Endothelial cell (in vitro differentiated cells): ENCODE data around the gene ALKBH6. TPM values are rescaled to one million over a fixed set of nuclear protein-coding genes. Genes with fewer than 3 reads are reported as not detected.

Experiments
- DNase-seq: peaks from one replicate; pipeline ENCODE4 v3.0.0; 2021; ENCODE audit warnings: low spot score
- H3K27ac Mint-ChIP-seq: one replicate; pipeline ENCODE4 v1.8.0; 2021; ENCODE audit warnings: mixed read lengths, inconsistent platforms; ENCODE audit not compliant: unreplicated experiment
- H3K27me3 Mint-ChIP-seq: one replicate; pipeline ENCODE4 v1.8.0; 2021; ENCODE audit warnings: mild to moderate bottlenecking, moderate library complexity, mixed read lengths, inconsistent platforms; ENCODE audit not compliant: unreplicated experiment
- H3K36me3 Mint-ChIP-seq: one replicate; pipeline ENCODE4 v1.8.0; 2021; ENCODE audit warnings: mild to moderate bottlenecking, low read depth, mixed read lengths, inconsistent platforms; ENCODE audit not compliant: unreplicated experiment
- H3K4me1 Mint-ChIP-seq: one replicate; pipeline ENCODE4 v1.8.0; 2021; ENCODE audit warnings: mild to moderate bottlenecking, mixed read lengths, inconsistent platforms; ENCODE audit not compliant: unreplicated experiment
- H3K4me3 Mint-ChIP-seq: one replicate; pipeline ENCODE4 v1.8.0; 2021; ENCODE audit warnings: mild to moderate bottlenecking, mixed read lengths, inconsistent platforms; ENCODE audit not compliant: unreplicated experiment
- H3K9me3 Mint-ChIP-seq: one replicate; pipeline ENCODE4 v1.8.0; 2021; ENCODE audit warnings: mixed read lengths, inconsistent platforms; ENCODE audit not compliant: unreplicated experiment
- CTCF ChIP-seq: fragments of 200-600 bp; sonication (generic); IDR thresholded peaks from one replicate; pipeline ENCODE4 v1.5.0; 2021; ENCODE audit warnings: antibody characterized with exemption; ENCODE audit not compliant: unreplicated experiment
- total RNA-seq: library from RNA; stranded (reverse); fragmentation: NEBNext Ultra II Directional; extraction: Animal tissue kit (Norgen Biotek cat#: 25700); gene quantifications from one replicate; pipeline ENCODE4 v1.2.1, GENCODE V29; 2021; ENCODE audit not compliant: unreplicated experiment

Gene ALKBH6
- total RNA-seq, 1 donor from 2014 or later: 27.3 TPM

GRCh38 chr19:36025541-36025940, 11.5 kb upstream of the ALKBH6 start:
- Mint-ChIP-seq H3K9me3 (no peaks in the 10 kb centered on the region), H3K27ac (no peak overlapping the region), H3K4me3 (no peak overlapping the region), H3K27me3 (peaks cover 2% of the 10 kb centered on the region), H3K4me1 (peaks cover 2% of the 10 kb centered on the region), H3K36me3 (peaks cover 36% of the 10 kb centered on the region)
- no peak for TF ChIP-seq CTCF
- no peak for DNase-seq

GRCh38 chr19:36023432-36023831, 9.4 kb upstream of the ALKBH6 start:
- H3K9me3 Mint-ChIP-seq: no peaks in the 10 kb centered on the region
- TF ChIP-seq CTCF: no peak
- H3K4me3 Mint-ChIP-seq: peak overlapping the region; percentile 45

GRCh38 chr19:36019061-36019670, 5.2 kb upstream of the ALKBH6 start:
- Mint-ChIP-seq H3K4me3 (no peak overlapping the region), H3K27me3 (peaks cover 13% of the 10 kb centered on the region), H3K36me3 (peaks cover 31% of the 10 kb centered on the region), H3K27ac (no peak overlapping the region), H3K9me3 (no peaks in the 10 kb centered on the region), H3K4me1 (peaks cover 17% of the 10 kb centered on the region)
- DNase-seq: no peak
- TF ChIP-seq CTCF: no peak

More at GRCh38 chr19:36023432-36023831, 9.4 kb upstream of the ALKBH6 start:
- Mint-ChIP-seq H3K27me3 (no peaks in the 10 kb centered on the region), H3K27ac (no peak overlapping the region), H3K36me3 (peaks cover 25% of the 10 kb centered on the region), H3K4me1 (peaks cover 2% of the 10 kb centered on the region)
- DNase-seq: no peak

GRCh38 chr19:36013280-36014011, 567 bp downstream of the ALKBH6 start:
- no peak for DNase-seq
- TF ChIP-seq CTCF: no peak
- H3K36me3 Mint-ChIP-seq: peaks cover 30% of the 10 kb centered on the region
- peak overlapping the region; percentile 100 for H3K4me3 Mint-ChIP-seq
- H3K27me3 Mint-ChIP-seq: peaks cover 19% of the 10 kb centered on the region
- peaks cover 38% of the 10 kb centered on the region for H3K4me1 Mint-ChIP-seq
- no peaks in the 10 kb centered on the region for H3K9me3 Mint-ChIP-seq
- peak overlapping the region; percentile 97 for H3K27ac Mint-ChIP-seq

GRCh38 chr19:36010402-36010801, 3.6 kb downstream of the ALKBH6 start:
- Mint-ChIP-seq H3K36me3 (peaks cover 12% of the 10 kb centered on the region), H3K4me1 (peaks cover 36% of the 10 kb centered on the region), H3K27ac (no peak overlapping the region), H3K4me3 (peak overlapping the region; percentile 83), H3K27me3 (peaks cover 13% of the 10 kb centered on the region), H3K9me3 (no peaks in the 10 kb centered on the region)
- TF ChIP-seq CTCF: no peak
- DNase-seq: no peak
